NCI-H524 treated with DMSO at 0.1 percent for 48 hours (cell line): ENCODE data around the gene SASH3.

Experiments
- DNase-seq: peaks from one replicate; lab custom pipeline; 2025; lab: John Stamatoyannopoulos, UW

SASH3 gene

GRCh38 chrX:129759576-129760061, 20.1 kb upstream of the SASH3 start:
- no peak for DNase-seq

GRCh38 chrX:129760155-129760554, 19.6 kb upstream of the SASH3 start:
- no peak for DNase-seq

GRCh38 chrX:129760981-129761380, 18.8 kb upstream of the SASH3 start:
- no peak for DNase-seq

DNA sequence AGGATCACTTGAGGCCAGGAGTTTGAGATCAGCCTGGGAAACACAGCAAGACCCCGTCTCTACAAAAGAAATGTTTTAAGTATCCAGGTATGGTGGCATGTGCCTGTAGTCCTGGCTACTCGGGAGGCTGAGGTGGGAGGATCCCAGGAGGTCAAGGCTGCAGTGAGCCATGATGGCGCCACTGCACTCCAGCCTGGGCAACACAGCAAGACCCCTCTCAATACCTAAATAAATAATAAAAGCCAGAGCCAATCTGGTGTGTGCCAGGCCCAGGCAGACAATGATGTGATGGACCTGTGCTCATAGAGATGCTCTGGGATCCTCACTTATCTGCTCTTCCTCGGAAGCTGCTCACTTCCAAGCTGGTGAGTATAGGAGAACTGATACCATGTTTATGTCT, 18.2 kb upstream of the SASH3 start:
- DNase-seq = no peak

DNA sequence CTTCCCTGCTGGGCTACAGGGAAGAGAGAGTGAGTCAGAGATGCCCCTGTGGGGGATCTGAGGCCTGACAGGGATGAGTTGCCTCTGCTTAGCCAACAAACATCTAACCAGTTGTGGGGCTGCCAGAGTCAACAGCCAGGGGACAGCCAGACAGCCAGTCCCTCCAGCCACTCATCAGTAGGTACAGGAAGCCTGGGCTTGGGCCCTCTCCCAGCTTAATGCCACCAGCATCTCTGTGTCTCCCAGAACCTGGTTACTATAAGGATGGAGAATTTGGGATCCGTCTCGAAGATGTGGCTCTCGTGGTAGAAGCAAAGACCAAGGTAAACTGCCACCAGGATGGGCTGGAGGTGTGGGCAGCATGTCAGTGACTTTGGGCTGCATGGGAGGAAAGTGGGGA, 17.3 kb upstream of the SASH3 start:
- DNase-seq = no peak

DNA sequence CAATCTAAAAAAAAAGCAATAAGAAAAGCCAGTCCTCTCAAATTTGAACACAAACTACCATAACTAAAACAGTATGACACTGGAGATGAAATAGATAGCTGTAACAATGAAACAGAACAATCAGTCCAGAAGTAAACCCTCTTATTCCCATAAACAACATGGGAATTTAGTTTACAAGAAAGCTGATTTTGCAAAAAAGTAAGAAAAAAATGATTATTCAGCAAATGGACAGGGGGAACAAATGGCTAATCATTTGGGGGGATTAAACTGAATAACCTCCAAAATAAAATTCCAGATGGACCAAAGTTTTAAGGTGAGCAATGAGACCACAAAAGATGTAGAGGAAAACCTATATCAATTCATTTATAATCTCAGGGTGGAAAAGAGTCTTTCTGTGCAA, 16.1 kb upstream of the SASH3 start:
- DNase-seq = no peak

DNA sequence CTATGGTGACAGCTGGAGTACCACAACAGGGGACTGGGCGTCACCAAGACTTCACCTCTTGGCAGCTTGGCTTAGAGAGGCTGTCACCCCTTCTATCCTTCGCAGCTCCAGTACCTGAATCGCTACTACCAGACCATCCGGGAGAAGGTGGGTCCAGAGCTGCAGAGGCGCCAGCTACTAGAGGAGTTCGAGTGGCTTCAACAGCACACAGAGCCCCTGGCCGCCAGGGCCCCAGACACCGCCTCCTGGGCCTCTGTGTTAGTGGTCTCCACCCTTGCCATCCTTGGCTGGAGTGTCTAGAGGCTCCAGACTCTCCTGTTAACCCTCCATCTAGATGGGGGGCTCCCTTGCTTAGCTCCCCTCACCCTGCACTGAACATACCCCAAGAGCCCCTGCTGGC, 11.6 kb upstream of the SASH3 start:
- no peak for DNase-seq

GRCh38 chrX:129768586-129769466, 10.9 kb upstream of the SASH3 start:
- DNase-seq = no peak

GRCh38 chrX:129769467-129770154, 10.1 kb upstream of the SASH3 start:
- no peak for DNase-seq

- DNase-seq = no peak
Observed at GRCh38 chrX:129771266-129771995, 8.3 kb upstream of the SASH3 start.

- DNase-seq = no peak
Observed at GRCh38 chrX:129772796-129773431, 6.8 kb upstream of the SASH3 start.

DNA sequence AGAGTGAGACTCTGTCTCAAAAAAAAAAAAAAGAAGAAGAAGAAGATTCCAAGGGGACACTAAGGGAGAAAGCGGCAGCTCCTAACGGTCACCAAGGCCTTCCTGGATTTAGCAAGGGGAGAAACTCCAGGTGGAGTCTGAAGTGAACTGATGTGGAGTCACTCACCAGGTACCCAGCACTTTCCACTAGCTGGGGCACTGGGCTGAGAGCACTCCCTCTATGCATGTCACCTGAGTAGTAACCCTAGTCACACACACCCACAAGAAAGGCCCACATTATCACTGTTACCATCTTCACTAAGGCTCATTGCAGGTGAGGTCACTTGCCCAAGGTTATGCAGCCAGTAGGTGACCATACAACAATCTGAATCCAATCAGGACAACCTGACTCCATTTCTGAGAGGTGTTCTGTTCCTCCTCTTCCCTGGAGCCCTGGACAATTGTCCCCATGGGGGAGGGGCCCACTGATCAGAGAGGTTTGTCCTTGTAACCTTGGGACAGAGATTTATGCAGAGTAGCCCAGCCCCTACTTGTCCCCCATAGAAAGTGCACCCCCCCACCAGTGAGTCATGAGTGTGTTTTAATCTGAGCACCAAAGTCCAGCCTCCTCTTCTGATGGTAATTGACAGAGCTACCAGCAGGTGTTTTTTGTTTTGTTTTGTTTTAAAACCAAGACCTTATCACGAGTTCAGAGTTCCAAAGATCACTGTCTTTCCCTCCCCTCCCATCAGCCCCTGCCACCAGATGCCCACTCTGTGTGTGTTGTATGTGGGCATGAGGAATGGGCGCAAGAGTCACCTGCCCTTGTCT, 5.9 kb upstream of the SASH3 start:
- DNase-seq = no peak

DNA sequence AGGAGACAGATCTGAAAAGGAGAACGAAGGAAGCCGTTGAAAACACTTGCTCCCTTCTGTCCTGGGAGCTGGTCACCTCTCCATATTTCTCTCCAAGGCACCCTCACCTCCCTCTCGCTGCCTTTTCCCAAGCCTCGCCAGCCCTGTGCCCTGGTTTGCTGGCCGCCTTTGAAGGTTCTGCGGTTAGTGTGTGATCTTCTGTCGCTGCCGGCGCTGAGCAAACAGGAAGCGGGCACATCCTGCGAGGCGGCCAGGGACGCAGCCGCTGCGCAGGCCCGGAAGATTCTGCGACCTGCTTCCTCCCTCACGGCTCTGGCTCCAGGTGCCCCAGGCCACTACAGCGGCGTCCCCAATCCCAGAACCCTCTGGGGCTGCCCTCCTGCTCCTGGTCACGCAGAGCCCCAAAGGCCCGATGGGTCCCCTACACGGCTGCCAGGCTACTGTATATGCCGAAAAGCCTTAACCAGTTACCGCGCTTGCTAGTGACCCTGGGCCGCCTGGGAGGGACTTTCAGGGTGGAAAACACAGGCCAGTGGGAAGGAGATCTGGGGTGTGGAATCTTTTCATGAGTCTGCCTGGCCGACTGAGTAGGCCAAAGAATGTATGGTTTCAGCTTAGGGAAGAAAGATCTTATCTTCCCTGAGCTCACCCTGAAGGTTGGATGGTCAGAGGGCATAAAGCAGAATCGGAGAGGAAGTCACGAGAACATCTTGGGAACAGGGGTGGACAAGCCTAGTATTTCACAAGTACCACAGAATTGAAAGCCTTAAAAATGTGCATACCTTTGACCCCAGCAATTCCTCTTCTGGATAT, 2.3 kb upstream of the SASH3 start:
- DNase-seq = no peak

GRCh38 chrX:129779086-129779672, 570 bp upstream of the SASH3 start:
- no peak for DNase-seq

DNA sequence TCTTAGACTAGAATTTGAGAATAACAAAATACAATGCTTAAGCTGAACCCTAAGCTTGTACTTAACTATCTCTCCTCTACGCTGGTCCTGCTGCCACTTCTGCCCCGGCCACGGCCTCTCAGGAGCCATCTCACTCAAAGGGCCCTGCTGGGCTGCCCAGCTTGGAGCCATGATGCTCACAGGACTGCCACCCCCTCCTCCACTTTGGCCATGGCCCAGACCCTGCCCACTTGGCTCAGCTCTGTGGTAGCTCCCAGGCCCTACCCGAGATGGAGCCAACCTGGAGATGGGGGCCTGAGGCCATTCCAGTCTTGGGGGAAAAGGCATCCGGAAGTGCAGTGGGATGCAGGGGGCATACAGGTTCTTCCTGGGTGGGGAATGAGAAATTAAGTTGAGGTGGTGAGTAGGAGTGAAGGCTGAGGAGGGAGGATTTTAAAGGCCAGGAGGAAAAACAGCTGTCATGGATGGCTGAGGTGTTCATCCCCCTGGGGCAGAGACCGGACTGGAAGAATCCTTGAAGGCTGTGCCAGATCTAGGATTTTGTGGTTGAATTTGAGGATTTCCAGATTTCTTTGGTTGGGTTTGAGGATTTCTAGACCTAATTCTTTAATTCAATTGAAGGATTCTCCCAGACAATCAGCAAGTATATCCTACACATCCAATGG, 824 bp downstream of the SASH3 start:
- DNase-seq = no peak

DNA sequence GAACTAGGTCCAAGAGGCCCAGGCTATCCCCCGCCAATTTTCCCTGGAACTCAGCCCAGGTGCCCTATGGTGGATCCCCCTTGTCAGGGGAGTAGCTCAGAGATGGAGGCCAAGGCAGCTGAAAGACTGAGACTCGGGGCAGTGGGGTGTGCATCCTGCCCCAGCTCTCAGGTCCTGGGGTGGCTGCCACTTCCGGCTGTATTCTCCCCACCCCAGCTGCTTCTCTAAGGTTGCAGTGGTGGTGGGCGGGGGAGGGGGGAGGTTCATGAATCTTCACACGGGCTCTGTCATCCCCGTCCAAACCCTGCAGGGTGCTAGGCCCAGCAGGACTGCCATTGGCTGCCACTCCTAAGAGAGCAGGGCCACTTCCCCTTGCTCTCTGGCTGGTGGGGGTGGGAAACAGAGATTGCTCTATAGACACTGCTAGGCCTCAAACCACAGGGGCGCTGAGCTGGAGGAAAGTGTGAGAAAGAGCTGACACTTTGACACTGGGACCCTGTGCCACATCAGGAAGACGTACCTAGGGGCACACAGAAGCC, 1.5 kb downstream of the SASH3 start:
- no peak for DNase-seq

DNA sequence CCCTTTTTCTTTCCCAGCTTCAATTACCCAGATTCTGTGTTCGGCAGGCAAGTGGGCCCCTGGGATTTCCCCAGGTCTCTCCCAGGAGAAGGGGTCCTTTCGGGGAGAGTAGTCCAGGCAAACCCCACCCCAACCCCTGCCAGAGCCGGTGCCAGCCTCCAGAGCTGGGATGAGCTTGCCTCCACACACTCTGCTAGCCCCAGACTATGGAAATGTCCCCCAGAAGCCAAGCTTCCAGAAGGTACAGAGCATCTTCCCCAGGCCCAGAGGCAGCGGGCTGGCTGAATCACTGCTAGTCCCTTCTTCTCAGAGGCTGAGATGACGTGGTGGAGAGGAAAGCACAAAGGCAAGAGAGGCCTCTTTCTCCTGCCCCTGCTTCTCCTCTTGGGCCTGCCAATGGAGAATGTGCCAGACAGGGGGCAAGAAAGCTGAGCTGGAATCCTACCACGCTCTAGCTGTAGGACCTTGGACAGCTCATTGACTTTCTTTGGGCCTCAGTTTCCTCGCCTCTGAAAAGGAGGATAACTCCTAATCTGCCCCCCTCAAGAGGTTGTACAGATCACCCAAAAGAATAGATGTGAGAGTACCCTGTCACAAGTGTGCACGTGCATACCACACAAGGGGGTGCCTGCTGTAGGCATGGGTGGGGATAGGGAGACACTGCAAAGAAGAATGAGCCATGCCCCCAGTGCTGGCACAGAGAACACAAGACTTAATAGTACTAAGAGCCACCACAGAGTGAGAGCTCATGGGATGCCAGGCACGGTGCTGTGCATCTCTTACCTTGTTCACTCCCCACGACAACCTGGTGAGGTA, 2.1 kb downstream of the SASH3 start:
- no peak for DNase-seq

DNA sequence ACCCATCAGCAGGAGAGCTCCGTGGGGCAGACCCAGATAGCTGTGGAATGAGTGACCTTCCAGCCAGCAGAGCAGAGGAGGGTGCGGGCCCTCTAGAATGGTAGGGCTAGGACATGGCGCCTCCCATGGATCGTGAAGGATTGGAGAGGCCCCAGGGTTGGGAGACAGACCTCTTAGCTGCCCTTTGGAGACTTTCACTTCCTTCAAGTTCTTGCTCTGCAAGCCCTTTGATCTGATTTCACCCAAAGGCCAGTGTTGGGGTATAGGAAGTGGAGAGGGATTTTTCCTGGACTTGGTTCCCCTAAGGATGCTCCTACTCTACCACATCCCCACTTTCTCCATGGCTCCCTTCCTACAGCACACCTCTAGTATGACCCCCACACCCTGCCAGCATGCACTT, 3.0 kb downstream of the SASH3 start:
- no peak for DNase-seq
